ENCODE measurements around the gene ZNF512B.

ZNF512B gene

DNA sequence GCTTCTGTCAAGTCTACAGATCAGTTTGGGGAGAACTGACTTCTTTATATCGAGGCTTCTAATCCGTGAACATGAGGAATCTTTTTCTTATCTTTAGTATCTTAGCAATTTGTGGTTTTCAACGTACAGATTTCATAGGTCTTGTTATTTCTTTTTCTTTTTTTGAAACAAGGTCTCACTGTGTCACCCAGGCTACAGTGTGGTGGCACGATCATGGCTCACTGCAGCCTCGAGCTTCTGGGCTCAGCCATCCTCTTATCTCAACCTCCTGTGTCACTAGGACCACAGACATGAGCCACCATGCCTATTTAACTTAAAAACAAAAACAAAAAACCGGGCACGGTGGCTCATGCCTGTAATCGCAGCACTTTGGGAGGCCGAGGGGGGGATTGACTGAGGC lies 45.5 kb downstream of the ZNF512B start:
- no peak overlapping the region for H3K4me2 ChIP-seq (ENCODE audit: low read depth, low read length)
- H2AFZ ChIP-seq (ENCODE audit: low read length), result no peak overlapping the region
- no peaks in the 10 kb centered on the region for H3F3A ChIP-seq (ENCODE audit: insufficient read depth, low read length)
- no peak overlapping the region for H3K27ac ChIP-seq (ENCODE audit: low read length)
- H3K9ac ChIP-seq (ENCODE audit: low read length), result no peak overlapping the region
- peaks cover 5% of the 10 kb centered on the region; the same call in 1 of the 2 replicates for H3K36me3 ChIP-seq (replicated peaks; ENCODE audit: insufficient read depth, low read length)
- no peaks in the 10 kb centered on the region for H3K27me3 ChIP-seq (replicated peaks; ENCODE audit: insufficient read depth, low read length)
- H3K9me3 ChIP-seq (replicated peaks; ENCODE audit: insufficient read depth, low read length), result no peaks in the 10 kb centered on the region
- no peaks in the 10 kb centered on the region for H3K4me1 ChIP-seq (ENCODE audit: low read length)
- H4K20me1 ChIP-seq (ENCODE audit: insufficient read depth, low read length), result no peaks in the 10 kb centered on the region
- no peak for DNase-seq
- no peak overlapping the region for H3K4me3 ChIP-seq (ENCODE audit: low read length)
- TF ChIP-seq, protein P1, sequence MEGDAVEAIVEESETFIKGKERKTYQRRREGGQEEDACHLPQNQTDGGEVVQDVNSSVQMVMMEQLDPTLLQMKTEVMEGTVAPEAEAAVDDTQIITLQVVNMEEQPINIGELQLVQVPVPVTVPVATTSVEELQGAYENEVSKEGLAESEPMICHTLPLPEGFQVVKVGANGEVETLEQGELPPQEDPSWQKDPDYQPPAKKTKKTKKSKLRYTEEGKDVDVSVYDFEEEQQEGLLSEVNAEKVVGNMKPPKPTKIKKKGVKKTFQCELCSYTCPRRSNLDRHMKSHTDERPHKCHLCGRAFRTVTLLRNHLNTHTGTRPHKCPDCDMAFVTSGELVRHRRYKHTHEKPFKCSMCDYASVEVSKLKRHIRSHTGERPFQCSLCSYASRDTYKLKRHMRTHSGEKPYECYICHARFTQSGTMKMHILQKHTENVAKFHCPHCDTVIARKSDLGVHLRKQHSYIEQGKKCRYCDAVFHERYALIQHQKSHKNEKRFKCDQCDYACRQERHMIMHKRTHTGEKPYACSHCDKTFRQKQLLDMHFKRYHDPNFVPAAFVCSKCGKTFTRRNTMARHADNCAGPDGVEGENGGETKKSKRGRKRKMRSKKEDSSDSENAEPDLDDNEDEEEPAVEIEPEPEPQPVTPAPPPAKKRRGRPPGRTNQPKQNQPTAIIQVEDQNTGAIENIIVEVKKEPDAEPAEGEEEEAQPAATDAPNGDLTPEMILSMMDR (IDR thresholded peaks at IDR 0.05; ENCODE audit: low read length), result no peak
- no peak for TF ChIP-seq EZH2phosphoT487 (IDR thresholded peaks at IDR 0.05; ENCODE audit: low read length)
- no peak for TF ChIP-seq EZH2 (optimal IDR thresholded peaks at IDR 0.05; ENCODE audit: low read depth, low read length)
- no peaks in the 10 kb centered on the region for H3K9me2 ChIP-seq (replicated peaks; ENCODE audit: insufficient read depth, low read length)
- no peaks in the 10 kb centered on the region for H3K79me2 ChIP-seq (ENCODE audit: low read length)

DNA sequence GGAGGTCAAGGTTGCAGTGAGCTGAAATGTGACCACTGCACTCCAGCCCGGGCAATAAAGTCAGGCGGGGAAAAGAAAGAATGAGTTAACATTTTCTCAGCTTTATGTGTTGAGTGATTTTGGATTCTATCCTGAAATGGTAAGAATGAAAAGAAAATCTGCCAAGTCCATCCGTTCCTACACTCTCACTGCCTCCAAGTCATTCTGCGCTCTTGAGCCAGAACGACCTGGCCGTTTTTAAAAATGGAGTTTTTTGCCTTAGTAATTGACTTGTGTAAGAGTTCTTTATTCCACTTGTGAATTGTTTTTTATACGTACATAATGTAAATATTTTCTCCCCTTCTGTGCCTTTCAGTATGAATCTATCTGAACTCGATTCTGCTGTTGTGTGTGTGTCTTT lies 46.1 kb downstream of the ZNF512B start:
- Histone ChIP-seq H3F3A (ENCODE audit: insufficient read depth, low read length) (no peaks in the 10 kb centered on the region), H3K9me2 (replicated peaks; ENCODE audit: insufficient read depth, low read length) (no peaks in the 10 kb centered on the region), H2AFZ (ENCODE audit: low read length) (no peak overlapping the region), H3K9me3 (replicated peaks; ENCODE audit: insufficient read depth, low read length) (no peaks in the 10 kb centered on the region), H3K4me3 (ENCODE audit: low read length) (no peak overlapping the region), H3K27me3 (replicated peaks; ENCODE audit: insufficient read depth, low read length) (no peaks in the 10 kb centered on the region), H3K4me1 (ENCODE audit: low read length) (no peaks in the 10 kb centered on the region), H3K27ac (ENCODE audit: low read length) (no peak overlapping the region), H4K20me1 (ENCODE audit: insufficient read depth, low read length) (no peaks in the 10 kb centered on the region), H3K9ac (ENCODE audit: low read length) (no peak overlapping the region), H3K79me2 (ENCODE audit: low read length) (no peaks in the 10 kb centered on the region), H3K4me2 (ENCODE audit: low read depth, low read length) (no peak overlapping the region), H3K36me3 (replicated peaks; ENCODE audit: insufficient read depth, low read length) (peaks cover 5% of the 10 kb centered on the region; the same call in 1 of the 2 replicates)
- DNase-seq, result no peak
- TF ChIP-seq, protein P1 (IDR thresholded peaks at IDR 0.05; ENCODE audit: low read length), result no peak
- TF ChIP-seq EZH2 (optimal IDR thresholded peaks at IDR 0.05; ENCODE audit: low read depth, low read length) (no peak), EZH2phosphoT487 (IDR thresholded peaks at IDR 0.05; ENCODE audit: low read length) (no peak)

DNA sequence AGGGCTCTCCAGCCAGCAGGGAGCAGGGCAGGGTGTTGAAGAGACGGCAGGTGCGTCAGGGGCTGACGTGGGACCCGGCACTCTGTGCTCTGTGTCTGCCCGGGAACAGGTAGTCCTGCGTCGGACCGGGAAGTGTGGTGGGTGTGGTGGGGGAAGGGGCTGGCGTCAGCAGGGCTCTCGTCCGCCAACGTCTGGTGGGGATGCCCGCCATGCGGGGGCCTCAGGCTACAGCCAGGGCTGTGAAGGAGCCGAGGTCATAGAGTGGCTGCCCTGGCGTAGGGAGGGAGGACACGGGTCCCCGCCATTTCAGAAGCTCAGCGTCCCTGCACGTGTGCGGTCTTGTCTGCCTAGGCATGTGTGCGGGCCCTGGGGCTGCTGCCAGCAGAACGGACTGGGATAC lies 49.5 kb downstream of the ZNF512B start:
- Histone ChIP-seq H3K36me3 (replicated peaks; ENCODE audit: insufficient read depth, low read length) (no peaks in the 10 kb centered on the region), H3K4me3 (ENCODE audit: low read length) (no peak overlapping the region), H3K79me2 (ENCODE audit: low read length) (0 out of 2 replicates have a peak, but pooled peaks cover 4% of the 10 kb centered on the region), H4K20me1 (ENCODE audit: insufficient read depth, low read length) (no peaks in the 10 kb centered on the region), H3K9ac (ENCODE audit: low read length) (no peak overlapping the region), H3K9me2 (replicated peaks; ENCODE audit: insufficient read depth, low read length) (no peaks in the 10 kb centered on the region), H3K4me1 (ENCODE audit: low read length) (no peaks in the 10 kb centered on the region), H3K27me3 (replicated peaks; ENCODE audit: insufficient read depth, low read length) (no peaks in the 10 kb centered on the region), H3F3A (ENCODE audit: insufficient read depth, low read length) (no peaks in the 10 kb centered on the region), H3K9me3 (replicated peaks; ENCODE audit: insufficient read depth, low read length) (no peaks in the 10 kb centered on the region), H3K27ac (ENCODE audit: low read length) (no peak overlapping the region), H2AFZ (ENCODE audit: low read length) (no peak overlapping the region), H3K4me2 (ENCODE audit: low read depth, low read length) (no peak overlapping the region)
- no peak for DNase-seq
- TF ChIP-seq EZH2 (optimal IDR thresholded peaks at IDR 0.05; ENCODE audit: low read depth, low read length) (no peak), EZH2phosphoT487 (IDR thresholded peaks at IDR 0.05; ENCODE audit: low read length) (no peak)
- TF ChIP-seq, protein P1 (IDR thresholded peaks at IDR 0.05; ENCODE audit: low read length), result no peak

Data from MM.1S (cell line).